ENCODE results near the gene ST6GALNAC3. TPM values are rescaled to one million over a fixed set of nuclear protein-coding genes. Genes with fewer than 3 reads are reported as not detected.

The ST6GALNAC3 gene
- total RNA-seq, 2 experiments from 2014 or later, result 0.50 to 1.2 TPM

- TF ChIP-seq CTCF (conservative IDR thresholded peaks at IDR 0.05; ENCODE audit: low read length) (no peak), EZH2phosphoT487 (IDR thresholded peaks at IDR 0.05; ENCODE audit: borderline replicate concordance, low read depth, low read length) (no peak)
- H3K79me2 ChIP-seq (ENCODE audit: insufficient read depth, low read depth, low read length), result no peaks in the 10 kb centered on the region
- H3K27ac ChIP-seq (ENCODE audit: low read depth, low read length, poor library complexity, severe bottlenecking), result no peak overlapping the region
- no peaks in the 10 kb centered on the region for H3K36me3 ChIP-seq (ENCODE audit: insufficient read depth, low read length)
- intact Hi-C loops (cut with micrococcal nuclease; ENCODE audit: unreplicated experiment), result no loop called here
- no peak overlapping the region for H3K4me3 ChIP-seq (ENCODE audit: low read depth, low read length, poor library complexity, severe bottlenecking)
- no peak overlapping the region for H3K4me2 ChIP-seq (ENCODE audit: low read length)
- no peaks in the 10 kb centered on the region for H4K20me1 ChIP-seq (ENCODE audit: insufficient read depth, low read length)
- no peaks in the 10 kb centered on the region for H3K4me1 ChIP-seq (ENCODE audit: insufficient read depth, low read length, poor library complexity, severe bottlenecking)
- no peak for DNase-seq (ENCODE audit: low spot score)
- ChIA-PET POLR2A (no interaction called here), CTCF (ENCODE audit: unreplicated experiment) (no interaction called here)
- no peaks in the 10 kb centered on the region for H3K9me2 ChIP-seq (ENCODE audit: insufficient read depth, low read length)
- no peaks in the 10 kb centered on the region for H3K9me3 ChIP-seq (ENCODE audit: low read length)
- H2AFZ ChIP-seq (ENCODE audit: low read length), result no peak overlapping the region
- no TSS peak for BruUV-seq (replicated peaks)
Observed at GRCh38 chr1:76581712-76582111, 507.2 kb downstream of the ST6GALNAC3 start.

GRCh38 chr1:76583235-76583868 lies 508.8 kb downstream of the ST6GALNAC3 start:
- no peak for TF ChIP-seq EZH2phosphoT487 (IDR thresholded peaks at IDR 0.05; ENCODE audit: borderline replicate concordance, low read depth, low read length)
- TF ChIP-seq CTCF (conservative IDR thresholded peaks at IDR 0.05; ENCODE audit: low read length), result no peak
- Histone ChIP-seq H3K79me2 (ENCODE audit: insufficient read depth, low read depth, low read length) (no peaks in the 10 kb centered on the region), H3K4me2 (ENCODE audit: low read length) (no peak overlapping the region), H4K20me1 (ENCODE audit: insufficient read depth, low read length) (no peaks in the 10 kb centered on the region), H3K4me3 (ENCODE audit: low read depth, low read length, poor library complexity, severe bottlenecking) (no peak overlapping the region), H3K9me3 (ENCODE audit: low read length) (no peaks in the 10 kb centered on the region), H3K4me1 (ENCODE audit: insufficient read depth, low read length, poor library complexity, severe bottlenecking) (no peaks in the 10 kb centered on the region), H3K36me3 (ENCODE audit: insufficient read depth, low read length) (no peaks in the 10 kb centered on the region), H3K9me2 (ENCODE audit: insufficient read depth, low read length) (no peaks in the 10 kb centered on the region), H3K27ac (ENCODE audit: low read depth, low read length, poor library complexity, severe bottlenecking) (no peak overlapping the region), H2AFZ (ENCODE audit: low read length) (no peak overlapping the region)
- no TSS peak for BruUV-seq (replicated peaks)
- DNase-seq (ENCODE audit: low spot score), result no peak
- ChIA-PET CTCF (ENCODE audit: unreplicated experiment) (no interaction called here), POLR2A (interaction anchor here (0.6 to 1.1 kb wide), 2 partner anchors 14 to 494 kb away, joined by 3 read pairs; no protein-coding TSS in a partner anchor)
- intact Hi-C loops (cut with micrococcal nuclease; ENCODE audit: unreplicated experiment), result no loop called here

GRCh38 chr1:76583875-76584477 lies 509.4 kb downstream of the ST6GALNAC3 start:
- Histone ChIP-seq H3K79me2 (ENCODE audit: insufficient read depth, low read depth, low read length) (no peaks in the 10 kb centered on the region), H2AFZ (ENCODE audit: low read length) (no peak overlapping the region), H3K4me1 (ENCODE audit: insufficient read depth, low read length, poor library complexity, severe bottlenecking) (no peaks in the 10 kb centered on the region), H3K4me2 (ENCODE audit: low read length) (no peak overlapping the region), H3K27ac (ENCODE audit: low read depth, low read length, poor library complexity, severe bottlenecking) (no peak overlapping the region), H3K9me3 (ENCODE audit: low read length) (no peaks in the 10 kb centered on the region), H3K4me3 (ENCODE audit: low read depth, low read length, poor library complexity, severe bottlenecking) (no peak overlapping the region), H4K20me1 (ENCODE audit: insufficient read depth, low read length) (no peaks in the 10 kb centered on the region), H3K9me2 (ENCODE audit: insufficient read depth, low read length) (no peaks in the 10 kb centered on the region), H3K36me3 (ENCODE audit: insufficient read depth, low read length) (no peaks in the 10 kb centered on the region)
- POLR2A ChIA-PET, result interaction anchor here (0.6 to 1.1 kb wide), 2 partner anchors 14 to 494 kb away, joined by 3 read pairs; no protein-coding TSS in a partner anchor
- intact Hi-C loops (cut with micrococcal nuclease; ENCODE audit: unreplicated experiment), result no loop called here
- no TSS peak for BruUV-seq (replicated peaks)
- no peak for DNase-seq (ENCODE audit: low spot score)
- CTCF ChIA-PET (ENCODE audit: unreplicated experiment), result no interaction called here
- no peak for TF ChIP-seq EZH2phosphoT487 (IDR thresholded peaks at IDR 0.05; ENCODE audit: borderline replicate concordance, low read depth, low read length)
- TF ChIP-seq CTCF (conservative IDR thresholded peaks at IDR 0.05; ENCODE audit: low read length), result no peak

Measured in OCI-LY7 (cell line).